ENCODE data around the gene ARHGAP22. TPM values are rescaled to one million over a fixed set of nuclear protein-coding genes. Genes with fewer than 3 reads are reported as not detected.

Gene ARHGAP22
- polyA plus RNA-seq, 3 donors = 1.5 to 7.8 (median 1.9) TPM

- no peaks in the 10 kb centered on the region for H3K79me2 ChIP-seq (ENCODE audit: insufficient read depth, low read length)
- TF ChIP-seq CTCF (IDR thresholded peaks at IDR 0.05) = no peak
- no peak overlapping the region for H3K27ac ChIP-seq (ENCODE audit: low read depth in 1 of 2, low read length in 2 of 2)
- intact Hi-C loops (cut with micrococcal nuclease) = no loop called here
- H2AFZ ChIP-seq (ENCODE audit: insufficient read depth, low read depth, low read length, poor library complexity, severe bottlenecking) = no peak overlapping the region
- H3K36me3 Mint-ChIP-seq = peaks cover 3 to 4% of the 10 kb centered on the region in 2 donors
- H3K4me2 ChIP-seq (replicated peaks; ENCODE audit: extremely low read depth, low read length, poor library complexity, severe bottlenecking) = no peak overlapping the region
- H3K9me3 ChIP-seq (replicated peaks in 1 of 2; ENCODE audit: control insufficient read depth in 1 of 2, insufficient read depth in 1 of 2, low read length in 2 of 2) = no peaks in the 10 kb centered on the region
- no peaks in the 10 kb centered on the region for H4K20me1 ChIP-seq (ENCODE audit: insufficient read depth, low read length)
- no peak for DNase-seq
- no peak overlapping the region for H3K27ac Mint-ChIP-seq
- no peaks in the 10 kb centered on the region for H3K4me1 ChIP-seq (ENCODE audit: control insufficient read depth in 1 of 2, insufficient read depth in 2 of 2, low read length in 2 of 2)
- peaks cover 0 to 2% (median 0%) of the 10 kb centered on the region in 7 donors for H3K9me3 Mint-ChIP-seq
- peaks cover 0 to 4% (median 4%) of the 10 kb centered on the region in 3 donors for H3K27me3 Mint-ChIP-seq (ENCODE audit: low read depth in 3 of 3)
- no peaks in the 10 kb centered on the region for H3K4me1 Mint-ChIP-seq
- H3K9ac ChIP-seq (ENCODE audit: insufficient read depth, low read length, poor library complexity, severe bottlenecking) = no peak overlapping the region
- WGBS (ENCODE audit: insufficient coverage) = 95% methylated on average over 3 of the region's 5 CpGs
- H3K4me3 ChIP-seq (replicated peaks in 1 of 3; ENCODE audit: low read depth in 2 of 3, low read length in 3 of 3) = no peak overlapping the region
- no peak overlapping the region for H3K4me3 Mint-ChIP-seq
- no peaks in the 10 kb centered on the region for H3K27me3 ChIP-seq (ENCODE audit: control insufficient read depth in 2 of 2, insufficient read depth in 2 of 2, low read length in 2 of 2)
- H3K36me3 ChIP-seq (replicated peaks in 1 of 2; ENCODE audit: control insufficient read depth in 1 of 2, insufficient read depth in 2 of 2, low read length in 2 of 2) = peaks cover 2 to 5% of the 10 kb centered on the region in 2 donors
Observed at GRCh38 chr10:48442809-48443177, 162.1 kb downstream of the ARHGAP22 start.

- no peaks in the 10 kb centered on the region for H3K4me1 ChIP-seq (ENCODE audit: control insufficient read depth in 1 of 2, insufficient read depth in 2 of 2, low read length in 2 of 2)
- no peak overlapping the region for H3K4me2 ChIP-seq (replicated peaks; ENCODE audit: extremely low read depth, low read length, poor library complexity, severe bottlenecking)
- Mint-ChIP-seq H3K9me3 (peaks cover 0 to 2% (median 0%) of the 10 kb centered on the region in 7 donors), H3K4me1 (no peaks in the 10 kb centered on the region), H3K27me3 (ENCODE audit: low read depth in 3 of 3) (peaks cover 0 to 4% (median 3%) of the 10 kb centered on the region in 3 donors), H3K36me3 (peaks cover 8 to 9% of the 10 kb centered on the region in 2 donors), H3K27ac (no peak overlapping the region), H3K4me3 (no peak overlapping the region)
- TF ChIP-seq CTCF (IDR thresholded peaks at IDR 0.05) = no peak
- WGBS (ENCODE audit: insufficient coverage) = 93% methylated on average over 6 of the region's 11 CpGs
- no peak overlapping the region for H3K4me3 ChIP-seq (replicated peaks in 1 of 3; ENCODE audit: low read depth in 2 of 3, low read length in 3 of 3)
- no peaks in the 10 kb centered on the region for H3K9me3 ChIP-seq (replicated peaks in 1 of 2; ENCODE audit: control insufficient read depth in 1 of 2, insufficient read depth in 1 of 2, low read length in 2 of 2)
- no peaks in the 10 kb centered on the region for H4K20me1 ChIP-seq (ENCODE audit: insufficient read depth, low read length)
- no peak overlapping the region for H3K9ac ChIP-seq (ENCODE audit: insufficient read depth, low read length, poor library complexity, severe bottlenecking)
- no peaks in the 10 kb centered on the region for H3K27me3 ChIP-seq (ENCODE audit: control insufficient read depth in 2 of 2, insufficient read depth in 2 of 2, low read length in 2 of 2)
- H3K36me3 ChIP-seq (replicated peaks in 1 of 2; ENCODE audit: control insufficient read depth in 1 of 2, insufficient read depth in 2 of 2, low read length in 2 of 2) = peaks cover 4 to 9% of the 10 kb centered on the region in 2 donors
- H3K79me2 ChIP-seq (ENCODE audit: insufficient read depth, low read length) = no peaks in the 10 kb centered on the region
- no peak overlapping the region for H2AFZ ChIP-seq (ENCODE audit: insufficient read depth, low read depth, low read length, poor library complexity, severe bottlenecking)
- no peak for DNase-seq
- no peak overlapping the region for H3K27ac ChIP-seq (ENCODE audit: low read depth in 1 of 2, low read length in 2 of 2)
- intact Hi-C loops (cut with micrococcal nuclease) = no loop called here
Observed at GRCh38 chr10:48442090-48442808, 162.6 kb downstream of the ARHGAP22 start.

Data from CD14-positive monocyte (primary cell).